T-helper 9 cell (primary cell): Measurements from ENCODE around the gene TENM3.
"Not testable (repeated sequence)": the region's sequence is repeated elsewhere in the genome, so short reads cannot be mapped to it uniquely, and the experiment has no call there.

Source experiments
- DNase-seq: peaks from one replicate; pipeline ENCODE4 v3.0.0-alpha.2; 2020

The TENM3 gene

GRCh38 chr4:182799515-182800215 is 556.5 kb downstream of the TENM3 start:
- no peak for DNase-seq

DNA sequence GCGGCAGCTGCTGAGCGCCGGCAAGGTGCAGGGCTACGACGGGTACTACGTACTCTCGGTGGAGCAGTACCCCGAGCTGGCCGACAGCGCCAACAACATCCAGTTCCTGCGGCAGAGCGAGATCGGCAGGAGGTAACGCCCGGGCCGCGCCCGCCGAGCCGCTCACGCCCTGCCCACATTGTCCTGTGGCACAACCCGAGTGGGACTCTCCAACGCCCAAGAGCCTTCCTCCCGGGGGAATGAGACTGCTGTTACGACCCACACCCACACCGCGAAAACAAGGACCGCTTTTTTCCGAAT is 557.0 kb downstream of the TENM3 start:
- DNase-seq: no peak

- DNase-seq: no peak
These were observed 558.4 kb downstream of the TENM3 start for GRCh38 chr4:182801636-182802035.

DNA sequence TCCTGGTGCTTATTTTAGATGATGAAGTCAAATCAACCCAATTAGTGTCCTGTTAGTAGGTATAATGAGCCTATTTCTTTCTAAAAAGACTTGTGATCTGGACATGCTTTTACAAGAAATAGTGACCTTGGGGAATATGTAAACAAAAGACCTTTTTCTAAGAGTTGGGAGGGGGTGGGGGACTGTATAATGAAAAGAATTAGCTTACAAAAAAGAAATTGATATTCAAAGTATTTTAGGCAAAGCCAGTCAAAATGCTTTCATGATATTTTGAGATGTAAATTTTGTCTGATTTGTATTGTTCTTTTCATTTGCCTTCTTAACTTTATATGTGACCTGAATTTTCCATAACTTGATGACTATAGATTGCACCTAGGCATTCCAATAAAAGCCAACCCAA is 559.4 kb downstream of the TENM3 start:
- no peak for DNase-seq

- no peak for DNase-seq
These were observed 560.0 kb downstream of the TENM3 start for GRCh38 chr4:182803235-182803634.

- DNase-seq: no peak
These were observed 560.9 kb downstream of the TENM3 start for GRCh38 chr4:182804131-182804530.

DNA sequence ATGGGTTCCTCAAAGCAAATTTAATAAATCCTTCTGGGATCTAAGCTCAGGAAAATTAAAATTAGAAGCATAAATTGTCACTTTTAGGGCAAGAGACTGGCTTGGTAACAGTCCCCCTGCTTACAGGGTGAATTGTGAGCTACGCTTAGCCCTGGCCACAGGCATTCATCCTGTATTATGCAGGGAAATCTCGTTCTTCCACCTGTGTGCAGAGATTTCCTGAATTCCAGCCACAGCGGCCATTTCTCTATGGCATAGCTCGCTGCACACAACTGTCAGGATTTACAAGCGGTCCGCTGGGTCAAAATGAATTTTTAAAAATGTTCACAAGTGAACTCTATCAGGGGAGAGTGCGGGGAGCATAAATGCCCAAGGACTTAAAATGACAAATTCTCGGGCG is 562.1 kb downstream of the TENM3 start:
- DNase-seq: no peak

- DNase-seq: no peak
These were observed 562.5 kb downstream of the TENM3 start for GRCh38 chr4:182805750-182806149.

GRCh38 chr4:182806259-182807252 is 563.4 kb downstream of the TENM3 start:
- DNase-seq: peak; percentile 25

- no peak for DNase-seq
These were observed 564.1 kb downstream of the TENM3 start for GRCh38 chr4:182807346-182807745.

DNA sequence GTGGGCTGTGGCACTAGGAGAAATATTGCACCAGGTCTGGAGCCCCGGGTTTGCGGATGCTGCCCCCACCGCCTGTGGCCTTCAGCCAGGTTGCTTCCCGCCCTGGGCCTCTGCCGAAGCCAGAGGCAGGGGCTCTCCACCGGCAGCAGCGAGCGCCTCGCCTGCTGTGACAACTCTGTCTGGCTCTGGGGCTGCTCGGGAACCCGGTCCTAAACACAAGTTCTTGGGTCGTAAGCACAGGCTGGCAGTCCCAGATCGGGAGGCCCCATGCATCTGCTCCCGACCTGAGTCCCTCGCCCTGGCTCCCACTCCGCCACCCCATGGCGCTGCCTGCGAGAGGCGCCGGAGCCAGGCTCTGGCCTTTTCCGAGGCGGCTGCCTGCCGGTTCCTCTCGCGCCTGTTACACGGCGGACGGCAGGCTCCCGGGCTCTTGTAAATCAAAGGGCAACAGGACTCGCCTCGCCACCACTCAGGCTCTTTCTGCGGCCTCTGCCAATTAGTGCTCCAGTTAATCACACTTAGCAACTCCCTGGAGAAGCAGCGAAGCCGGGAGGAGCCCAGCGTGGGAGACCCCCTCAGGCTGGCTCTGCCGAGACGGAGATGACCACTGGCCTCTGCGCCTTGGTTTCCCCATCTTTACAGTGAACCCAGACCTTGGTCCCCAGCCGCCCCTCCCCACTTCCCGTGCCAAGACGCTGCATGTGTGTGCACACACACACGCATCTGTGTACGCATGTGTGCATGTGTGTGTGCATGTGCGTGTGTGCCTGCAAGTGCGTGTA is 564.8 kb downstream of the TENM3 start:
- DNase-seq: no peak

GRCh38 chr4:182808673-182809416 is 565.6 kb downstream of the TENM3 start:
- peak; percentile 21 for DNase-seq

GRCh38 chr4:182809417-182810102 is 566.4 kb downstream of the TENM3 start:
- no peak for DNase-seq

GRCh38 chr4:182810103-182810615 is 567.0 kb downstream of the TENM3 start:
- DNase-seq: no peak

DNA sequence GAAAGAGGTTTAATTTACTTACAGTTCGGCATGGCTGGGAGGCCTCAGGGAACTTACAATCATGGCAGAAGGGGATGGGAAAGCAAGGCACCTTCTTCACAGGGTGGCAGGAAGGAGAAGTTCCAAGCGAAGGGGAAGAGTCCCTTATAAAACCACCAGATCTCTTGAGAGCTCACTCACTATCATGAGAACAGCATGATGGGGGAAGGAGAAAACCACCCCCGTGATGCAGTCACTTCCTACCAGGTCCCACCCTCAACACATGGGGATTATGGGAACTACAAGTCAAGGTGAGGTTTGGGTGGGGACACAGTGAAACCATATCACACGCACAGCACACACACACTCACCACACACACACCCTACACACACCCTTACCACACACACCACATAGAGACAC is 569.7 kb downstream of the TENM3 start:
- DNase-seq: no peak

DNA sequence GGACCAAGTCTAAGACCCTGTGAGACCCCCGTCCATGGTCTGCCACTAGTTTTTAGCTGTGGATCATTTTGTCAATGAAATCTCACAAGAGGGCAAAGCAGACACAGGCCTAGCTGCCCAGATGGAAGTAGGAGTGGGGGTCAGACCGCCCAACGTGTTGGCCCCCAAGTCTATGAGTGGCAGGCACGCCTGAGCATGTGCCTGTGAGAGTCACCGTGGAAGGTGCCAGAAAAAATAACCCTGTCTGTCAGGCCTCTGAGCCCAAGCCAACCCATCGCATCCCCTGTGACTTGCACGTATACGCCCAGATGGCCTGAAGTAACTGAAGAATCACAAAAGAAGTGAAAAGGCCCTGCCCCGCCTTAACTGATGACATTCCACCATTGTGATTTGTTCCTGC is 570.9 kb downstream of the TENM3 start:
- not testable (repeated sequence) for DNase-seq

DNA sequence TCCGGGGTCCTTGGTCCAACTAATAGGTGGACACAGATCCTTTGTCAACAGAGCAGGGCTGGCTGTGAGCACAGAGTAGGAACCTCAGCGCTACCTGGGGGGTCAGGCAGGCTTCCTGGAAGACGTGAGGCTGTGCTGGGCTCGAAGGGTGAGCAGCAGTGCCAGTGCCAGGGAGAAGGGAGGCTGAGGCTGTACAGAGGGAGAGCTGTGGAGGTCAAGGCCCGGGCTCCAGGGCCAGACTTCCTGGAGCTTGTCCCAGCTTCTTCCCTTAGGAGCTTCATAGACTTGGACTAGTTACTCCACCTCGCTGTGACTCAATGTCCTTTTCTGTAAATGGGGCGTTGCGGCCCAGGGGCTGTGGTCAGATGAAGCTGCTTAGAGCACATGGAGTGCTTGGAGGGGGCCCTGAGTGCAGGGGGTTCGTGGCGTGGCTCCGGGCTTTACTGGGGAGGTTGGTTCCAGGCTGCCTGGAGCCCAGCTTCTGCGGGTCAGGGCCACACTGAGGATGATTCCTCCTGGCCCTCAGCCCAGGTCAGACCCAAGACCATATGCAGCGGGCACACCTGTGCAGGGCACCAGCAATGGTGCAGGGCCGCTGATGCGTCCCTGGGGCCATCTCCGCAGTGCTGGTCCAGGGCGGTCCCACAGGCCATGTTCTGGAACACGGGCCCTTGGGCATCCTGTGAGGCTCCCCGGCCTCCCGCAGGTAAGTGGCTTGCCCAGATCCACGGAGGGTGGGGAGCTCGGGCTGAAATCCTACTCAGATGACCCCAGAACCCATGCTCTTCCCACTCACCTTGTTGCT is 575.9 kb downstream of the TENM3 start:
- DNase-seq: no peak

GRCh38 chr4:182819751-182820150 is 576.5 kb downstream of the TENM3 start:
- no peak for DNase-seq

DNA sequence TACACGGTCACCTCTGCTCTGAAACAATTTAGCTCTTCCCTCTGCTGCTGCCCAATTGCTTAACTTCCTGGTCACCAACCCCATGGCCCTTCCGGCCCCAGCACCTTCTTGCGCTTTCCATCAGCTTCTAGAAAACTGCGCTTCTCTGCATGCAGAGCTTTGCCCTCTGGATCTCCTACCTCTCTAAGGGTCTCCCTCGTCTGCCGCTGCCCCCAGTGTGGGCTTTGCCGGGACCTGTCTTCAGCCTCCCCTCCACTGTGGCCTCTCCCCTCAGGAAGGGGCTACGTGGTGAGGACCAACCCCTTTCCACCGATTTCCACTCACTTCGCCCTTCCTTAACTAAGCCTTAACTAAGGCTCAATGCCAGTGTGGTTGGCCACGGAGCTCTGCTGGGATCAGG is 579.4 kb downstream of the TENM3 start:
- DNase-seq: no peak

- no peak for DNase-seq
These were observed 580.4 kb downstream of the TENM3 start for GRCh38 chr4:182823576-182823975.

DNA sequence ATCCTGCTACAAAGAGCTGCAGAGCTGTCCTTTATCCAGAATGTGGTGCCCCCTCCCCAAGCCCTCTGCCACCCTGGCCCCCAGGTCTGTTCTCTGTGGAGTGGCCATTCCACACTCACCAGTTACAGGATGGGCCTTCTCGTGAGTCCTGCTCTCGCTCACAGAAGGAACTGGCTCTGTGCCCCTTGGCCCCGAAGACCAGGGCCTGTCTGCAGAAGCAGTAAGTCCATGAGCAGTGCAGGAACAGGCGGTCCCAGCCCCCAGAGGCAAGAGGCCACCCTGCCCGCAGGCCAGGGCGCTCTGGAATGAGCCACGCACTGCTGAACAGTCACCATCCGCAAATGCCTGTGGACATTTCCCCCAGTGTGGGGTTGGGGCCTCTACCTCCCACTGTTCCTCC is 581.8 kb downstream of the TENM3 start:
- no peak for DNase-seq
